SH-SY5Y (cell line): ENCODE measurements around the gene SLC38A11.

ENCODE experiments used
- GATA2 ChIP-seq: IDR thresholded peaks from 2 replicates; pipeline ENCODE4 v1.6.1; 2011; ENCODE audit warnings: mild to moderate bottlenecking, low read depth, low read length
- GATA3 ChIP-seq: IDR thresholded peaks from 2 replicates; pipeline ENCODE4 v1.6.1; 2011; ENCODE audit warnings: low read depth, mild to moderate bottlenecking, low read length, moderate library complexity

- TF ChIP-seq GATA2 (no peak), GATA3 (no peak)
Observed at GRCh38 chr2:164915566-164915965, 39.8 kb downstream of the SLC38A11 start.
